T-helper 1 cell treated with Interleukin-12 subunit alpha and Interleukin-12 subunit beta and Interleukin-4 antibody, amounts not matched to agents 30 ng/mL and 1 ng/mL, for 36 hours (primary cell): ENCODE data around the gene NKX2-4. TPM values are rescaled to one million over a fixed set of nuclear protein-coding genes. Genes with fewer than 3 reads are reported as not detected.

ENCODE experiments used
- intact Hi-C: fragments of 100-400 bp; cut with micrococcal nuclease; formaldehyde crosslinking; loops from one replicate; pipeline ENCODE4 v1.15.1; 2024
- total RNA-seq: library from RNA; stranded (reverse); gene quantifications from 2 replicates; pipeline ENCODE4 v1.2.3, GENCODE V29; 2022

The NKX2-4 gene
- total RNA-seq, 1 donor from 2014 or later = not detected

GRCh38 chr20:21364413-21364812 is 32.9 kb downstream of the NKX2-4 start:
- intact Hi-C loops = loop anchor here (5.0 kb wide), 1 partner anchor 62 kb away; the partner anchor contains the start of gene XRN2

GRCh38 chr20:21361266-21361665 is 36.1 kb downstream of the NKX2-4 start:
- intact Hi-C loops = loop anchor here (5.0 kb wide), 1 partner anchor 59 kb away; the partner anchor contains the start of gene XRN2

GRCh38 chr20:21360705-21361104 is 36.6 kb downstream of the NKX2-4 start:
- intact Hi-C loops = loop anchor here (5.0 kb wide), 1 partner anchor 58 kb away; the partner anchor contains the start of gene XRN2

- intact Hi-C loops = no loop called here
These were observed 38.6 kb downstream of the NKX2-4 start for GRCh38 chr20:21358737-21359136.

- intact Hi-C loops = no loop called here
These were observed 39.5 kb downstream of the NKX2-4 start for GRCh38 chr20:21357844-21358243.

- intact Hi-C loops = no loop called here
These were observed 40.9 kb downstream of the NKX2-4 start for GRCh38 chr20:21356386-21356785.

GRCh38 chr20:21355981-21356380 is 41.3 kb downstream of the NKX2-4 start:
- intact Hi-C loops = no loop called here

- intact Hi-C loops = no loop called here
These were observed 44.1 kb downstream of the NKX2-4 start for GRCh38 chr20:21353236-21353635.

GRCh38 chr20:21352703-21353102 is 44.6 kb downstream of the NKX2-4 start:
- intact Hi-C loops = no loop called here

Other genes starting within 250 kb of the NKX2-4 start
- gene XRN2, start 94.2 kb downstream of the NKX2-4 start, total RNA-seq = 77.0 and 77.4 TPM in 2 replicates
- gene NKX2-2, start 116.5 kb upstream of the NKX2-4 start, total RNA-seq = not detected in 2 replicates